ENCODE data around the gene PSD.

The PSD gene

DNA sequence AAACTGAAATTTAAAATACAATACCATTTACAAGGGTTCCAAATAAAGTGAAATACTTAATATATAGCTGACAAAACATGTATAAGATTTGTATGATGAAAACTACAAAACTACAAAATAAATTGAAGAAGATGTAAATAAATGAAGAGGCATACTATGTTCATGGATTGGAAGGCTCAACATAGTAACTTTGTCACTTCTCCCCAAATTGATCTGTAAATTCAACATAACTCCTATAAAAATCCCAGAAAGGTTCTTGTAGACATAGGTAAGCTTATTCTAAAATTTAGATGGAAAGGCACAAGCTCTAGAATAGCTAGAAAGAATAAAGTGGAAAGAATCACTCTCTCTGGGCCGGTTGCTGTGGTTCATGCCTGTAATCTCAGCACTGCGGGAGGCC, 47.3 kb downstream of the PSD start:
- H3K4me3 ChIP-seq (ENCODE audit: low read length): no peak overlapping the region
- DNase-seq (ENCODE audit: low read depth): no peak
- TF ChIP-seq, protein P1, sequence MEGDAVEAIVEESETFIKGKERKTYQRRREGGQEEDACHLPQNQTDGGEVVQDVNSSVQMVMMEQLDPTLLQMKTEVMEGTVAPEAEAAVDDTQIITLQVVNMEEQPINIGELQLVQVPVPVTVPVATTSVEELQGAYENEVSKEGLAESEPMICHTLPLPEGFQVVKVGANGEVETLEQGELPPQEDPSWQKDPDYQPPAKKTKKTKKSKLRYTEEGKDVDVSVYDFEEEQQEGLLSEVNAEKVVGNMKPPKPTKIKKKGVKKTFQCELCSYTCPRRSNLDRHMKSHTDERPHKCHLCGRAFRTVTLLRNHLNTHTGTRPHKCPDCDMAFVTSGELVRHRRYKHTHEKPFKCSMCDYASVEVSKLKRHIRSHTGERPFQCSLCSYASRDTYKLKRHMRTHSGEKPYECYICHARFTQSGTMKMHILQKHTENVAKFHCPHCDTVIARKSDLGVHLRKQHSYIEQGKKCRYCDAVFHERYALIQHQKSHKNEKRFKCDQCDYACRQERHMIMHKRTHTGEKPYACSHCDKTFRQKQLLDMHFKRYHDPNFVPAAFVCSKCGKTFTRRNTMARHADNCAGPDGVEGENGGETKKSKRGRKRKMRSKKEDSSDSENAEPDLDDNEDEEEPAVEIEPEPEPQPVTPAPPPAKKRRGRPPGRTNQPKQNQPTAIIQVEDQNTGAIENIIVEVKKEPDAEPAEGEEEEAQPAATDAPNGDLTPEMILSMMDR (conservative IDR thresholded peaks at IDR 0.05; ENCODE audit: low read depth, low read length): no peak

DNA sequence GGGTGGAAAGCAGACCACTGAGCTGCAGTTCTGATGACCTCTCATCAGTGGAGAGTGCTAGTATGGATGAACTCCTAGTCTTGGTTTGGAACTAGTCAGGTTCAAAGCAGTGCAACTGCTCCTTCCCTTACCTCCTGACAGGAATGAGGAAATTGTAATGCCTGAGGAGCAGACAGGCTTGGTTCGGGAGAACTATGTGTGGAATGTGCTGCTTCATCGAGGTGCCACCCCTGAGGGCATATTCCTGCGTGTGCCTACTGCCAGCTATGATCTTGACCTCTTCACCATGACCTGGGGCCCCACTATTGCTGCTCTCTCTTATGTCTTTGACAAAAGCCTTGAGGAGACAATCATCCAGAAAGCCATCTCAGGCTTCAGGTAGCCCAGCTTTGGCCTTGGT, 50.5 kb downstream of the PSD start:
- no peak for DNase-seq (ENCODE audit: low read depth)
- no peak overlapping the region for H3K4me3 ChIP-seq (ENCODE audit: low read length)
- TF ChIP-seq, protein P1 (conservative IDR thresholded peaks at IDR 0.05; ENCODE audit: low read depth, low read length): no peak

DNA sequence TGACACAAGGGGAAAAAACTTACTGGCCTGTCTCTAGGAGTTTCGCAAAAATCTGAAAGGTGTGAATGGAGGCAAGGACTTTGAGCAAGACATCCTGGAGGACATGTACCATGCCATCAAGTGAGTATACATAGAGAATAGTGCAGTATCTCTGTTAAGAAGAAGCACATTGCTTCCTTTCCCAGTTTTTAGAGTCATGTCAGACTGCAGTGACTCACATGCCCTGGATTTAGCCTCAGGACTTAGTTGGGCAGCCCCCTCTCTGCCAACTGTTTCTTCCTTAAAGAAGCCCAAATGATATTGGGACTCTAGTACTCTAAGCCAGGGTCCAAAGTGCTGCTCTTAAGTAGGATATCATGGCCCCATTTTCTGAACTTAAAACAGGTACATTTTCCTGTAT, 51.1 kb downstream of the PSD start:
- H3K4me3 ChIP-seq (ENCODE audit: low read length): no peak overlapping the region
- TF ChIP-seq, protein P1 (conservative IDR thresholded peaks at IDR 0.05; ENCODE audit: low read depth, low read length): no peak
- DNase-seq (ENCODE audit: low read depth): no peak

DNA sequence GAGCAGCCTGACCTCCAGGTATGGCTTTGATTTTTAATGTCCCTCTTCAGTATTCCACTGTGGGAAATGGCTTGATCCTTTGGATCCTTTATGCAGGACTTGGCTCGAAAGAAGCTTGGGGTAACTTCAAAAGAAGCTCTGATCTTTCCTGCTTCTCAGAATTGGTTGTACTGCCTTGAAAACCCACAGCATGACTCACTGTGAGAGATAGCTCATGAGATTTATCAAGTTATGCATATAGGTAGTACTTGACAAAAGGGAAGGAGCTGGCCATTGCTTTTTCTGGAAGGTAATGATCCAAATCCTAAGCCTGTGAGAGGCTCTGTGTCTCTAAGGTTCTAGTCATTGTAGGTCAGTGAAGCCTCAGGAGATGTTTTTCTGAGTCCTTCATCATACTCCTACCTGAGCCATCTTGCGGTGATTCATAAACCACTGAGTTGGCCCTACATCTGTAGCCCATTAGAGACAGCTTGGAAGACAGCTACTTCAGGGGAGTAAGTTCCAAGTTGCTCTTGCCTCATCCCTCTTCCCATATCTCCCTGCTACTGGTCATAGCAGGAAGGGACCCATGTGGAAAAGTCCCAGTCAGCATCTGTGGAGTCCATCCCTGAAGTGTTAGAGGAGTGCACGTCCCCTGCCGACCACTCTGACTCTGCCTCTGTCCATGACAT, 59.7 kb downstream of the PSD start:
- no peak for DNase-seq (ENCODE audit: low read depth)
- H3K4me3 ChIP-seq (ENCODE audit: low read length): no peak overlapping the region
- TF ChIP-seq, protein P1 (conservative IDR thresholded peaks at IDR 0.05; ENCODE audit: low read depth, low read length): no peak

DNA sequence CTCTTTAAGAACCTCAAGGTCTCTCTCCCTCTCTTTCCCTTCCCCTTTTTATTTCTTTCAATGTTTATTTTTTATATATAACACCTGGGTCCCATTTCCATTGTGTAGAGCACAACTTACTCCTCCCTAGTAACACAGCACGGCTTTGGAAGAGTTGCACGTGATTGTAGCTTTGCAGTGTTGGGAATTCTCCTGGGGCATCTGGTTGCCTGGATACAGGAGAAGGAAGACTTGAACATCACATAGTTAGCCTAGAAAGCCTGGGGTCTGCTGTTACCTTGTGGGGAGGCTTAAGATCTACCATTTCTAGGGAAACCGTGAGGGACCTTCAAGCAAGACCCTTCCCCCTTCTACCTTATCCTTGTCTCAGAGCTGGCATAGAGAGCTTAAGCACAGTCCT, 64.1 kb downstream of the PSD start:
- TF ChIP-seq, protein P1 (conservative IDR thresholded peaks at IDR 0.05; ENCODE audit: low read depth, low read length): no peak
- H3K4me3 ChIP-seq (ENCODE audit: low read length): no peak overlapping the region
- no peak for DNase-seq (ENCODE audit: low read depth)

Data from retinal pigment epithelial cell (primary cell).